ENCODE results near the gene ELMOD1. TPM values are rescaled to one million over a fixed set of nuclear protein-coding genes. Genes with fewer than 3 reads are reported as not detected.

The ELMOD1 gene
- total RNA-seq, 2 experiments from 2014 or later, result not detected

- intact Hi-C loops (cut with DNase I, micrococcal nuclease), result no loop called here
- peaks cover 53 to 85% of the 10 kb centered on the region in 2 experiments for H3K27me3 ChIP-seq (ENCODE audit: control insufficient read depth in 1 of 2, insufficient read depth in 2 of 2, low read length in 2 of 2)
- TF ChIP-seq CTCF (IDR thresholded peaks at IDR 0.05), result no peak
Measured at GRCh38 chr11:107591378-107592230, 657 bp downstream of the ELMOD1 start.

GRCh38 chr11:107592231-107592590 lies 1.3 kb downstream of the ELMOD1 start:
- ATAC-seq (ENCODE audit: poor library complexity), result no peak
- no peak for TF ChIP-seq CTCF (IDR thresholded peaks at IDR 0.05)

More at GRCh38 chr11:107591378-107592230, 657 bp downstream of the ELMOD1 start:
- no peak overlapping the region for H3K27ac Mint-ChIP-seq
- no peaks in the 10 kb centered on the region for H3K9me3 Mint-ChIP-seq
- Histone ChIP-seq H3K36me3 (ENCODE audit: insufficient read depth, low read length) (no peaks in the 10 kb centered on the region), H3K4me3 (ENCODE audit: low read length) (peak overlapping the region; percentile 57), H3K27ac (ENCODE audit: low read depth in 1 of 2, low read length in 2 of 2) (no peak overlapping the region), H3K4me1 (ENCODE audit: insufficient read depth, low read length) (peaks cover 25% of the 10 kb centered on the region), H3K9me3 (ENCODE audit: control insufficient read depth in 1 of 2, insufficient read depth in 1 of 2, low read length in 2 of 2) (peaks cover 0 to 5% of the 10 kb centered on the region in 2 experiments)
- H3K4me1 Mint-ChIP-seq (ENCODE audit: low read depth), result peaks cover 34% of the 10 kb centered on the region
- H3K4me3 Mint-ChIP-seq, result peak overlapping the region; percentile 91
- ChIA-PET CTCF (no interaction called here), POLR2A (interaction anchor here (0.6 kb wide), 1 partner anchor 40 kb away, joined by 3 read pairs; no protein-coding TSS in a partner anchor)
- peak in 4 of 14 experiments; percentile 0 to 37 (median 14) for DNase-seq
- H3K27me3 Mint-ChIP-seq, result peaks cover 92% of the 10 kb centered on the region
- ATAC-seq (ENCODE audit: poor library complexity), result peak; percentile 51
- H3K36me3 Mint-ChIP-seq (ENCODE audit: low read depth), result peaks cover 4% of the 10 kb centered on the region

GRCh38 chr11:107592813-107593212 lies 1.9 kb downstream of the ELMOD1 start:
- Histone ChIP-seq H3K36me3 (ENCODE audit: insufficient read depth, low read length) (no peaks in the 10 kb centered on the region), H3K27ac (ENCODE audit: low read depth in 1 of 2, low read length in 2 of 2) (no peak overlapping the region), H3K4me3 (ENCODE audit: low read length) (no peak overlapping the region), H3K4me1 (ENCODE audit: insufficient read depth, low read length) (peaks cover 25% of the 10 kb centered on the region), H3K9me3 (ENCODE audit: control insufficient read depth in 1 of 2, insufficient read depth in 1 of 2, low read length in 2 of 2) (peaks cover 0 to 5% of the 10 kb centered on the region in 2 experiments), H3K27me3 (ENCODE audit: control insufficient read depth in 1 of 2, insufficient read depth in 2 of 2, low read length in 2 of 2) (peaks cover 45 to 85% of the 10 kb centered on the region in 2 experiments)
- no peak for DNase-seq
- ChIA-PET CTCF (no interaction called here), POLR2A (no interaction called here)
- no peak for ATAC-seq (ENCODE audit: poor library complexity)
- H3K36me3 Mint-ChIP-seq (ENCODE audit: low read depth), result peaks cover 4% of the 10 kb centered on the region
- H3K9me3 Mint-ChIP-seq, result no peaks in the 10 kb centered on the region
- intact Hi-C loops (cut with DNase I, micrococcal nuclease), result no loop called here
- no peak for TF ChIP-seq CTCF (IDR thresholded peaks at IDR 0.05)
- H3K4me3 Mint-ChIP-seq, result peak overlapping the region; percentile 91
- no peak overlapping the region for H3K27ac Mint-ChIP-seq
- H3K27me3 Mint-ChIP-seq, result peaks cover 92% of the 10 kb centered on the region
- peaks cover 34% of the 10 kb centered on the region for H3K4me1 Mint-ChIP-seq (ENCODE audit: low read depth)

More at GRCh38 chr11:107592231-107592590, 1.3 kb downstream of the ELMOD1 start:
- peaks cover 92% of the 10 kb centered on the region for H3K27me3 Mint-ChIP-seq
- intact Hi-C loops (cut with DNase I, micrococcal nuclease), result no loop called here
- H3K4me3 Mint-ChIP-seq, result peak overlapping the region; percentile 91
- ChIA-PET CTCF (no interaction called here), POLR2A (interaction anchor here (0.6 kb wide), 1 partner anchor 41 kb away, joined by 3 read pairs; no protein-coding TSS in a partner anchor)
- H3K27ac Mint-ChIP-seq, result no peak overlapping the region
- Histone ChIP-seq H3K9me3 (ENCODE audit: control insufficient read depth in 1 of 2, insufficient read depth in 1 of 2, low read length in 2 of 2) (peaks cover 0 to 5% of the 10 kb centered on the region in 2 experiments), H3K36me3 (ENCODE audit: insufficient read depth, low read length) (no peaks in the 10 kb centered on the region), H3K4me1 (ENCODE audit: insufficient read depth, low read length) (peaks cover 25% of the 10 kb centered on the region), H3K27me3 (ENCODE audit: control insufficient read depth in 1 of 2, insufficient read depth in 2 of 2, low read length in 2 of 2) (peaks cover 51 to 85% of the 10 kb centered on the region in 2 experiments), H3K4me3 (ENCODE audit: low read length) (peak overlapping the region; percentile 57), H3K27ac (ENCODE audit: low read depth in 1 of 2, low read length in 2 of 2) (no peak overlapping the region)
- peaks cover 4% of the 10 kb centered on the region for H3K36me3 Mint-ChIP-seq (ENCODE audit: low read depth)
- no peaks in the 10 kb centered on the region for H3K9me3 Mint-ChIP-seq
- peak in 1 of 14 experiments; percentile 5 for DNase-seq
- H3K4me1 Mint-ChIP-seq (ENCODE audit: low read depth), result peaks cover 34% of the 10 kb centered on the region

Measured in CD4-positive, alpha-beta T cell (primary cell).